PC-3 (cell line): ENCODE results near the gene AMPD2.

Experiments used
- CTCF ChIP-seq: fragments of 300-600 bp; sonication (generic); conservative IDR thresholded peaks from 2 replicates; pipeline ENCODE4 v1.5.1; 2017; ENCODE audit warnings: antibody characterized with exemption, low read depth, mild to moderate bottlenecking, low read length
- EZH2 ChIP-seq: fragments of 300-600 bp; sonication (generic); IDR thresholded peaks from one replicate; pipeline ENCODE4 v1.6.1; 2017; ENCODE audit warnings: antibody characterized with exemption, mild to moderate bottlenecking, low read length; ENCODE audit not compliant: unreplicated experiment
- EZH2phosphoT487 ChIP-seq: fragments of 300-600 bp; sonication (generic); IDR thresholded peaks from 2 replicates; pipeline ENCODE4 v1.6.1; 2018; ENCODE audit warnings: mild to moderate bottlenecking, antibody characterized with exemption, low read length, borderline replicate concordance

- TF ChIP-seq CTCF (no peak), EZH2 (no peak), EZH2phosphoT487 (no peak)
These were observed 22.2 kb downstream of the AMPD2 start for GRCh38 chr1:109641861-109642260.
